ENCODE data around the gene PRKN. TPM values are rescaled to one million over a fixed set of nuclear protein-coding genes. Genes with fewer than 3 reads are reported as not detected.

The PRKN gene
- total and polyA plus RNA-seq, 9 of the 15 experiments (the other 6 are each of a cell fraction or from before 2014, with no cell fraction given): 0.03 to 0.96 (median 0.15) TPM; not detected in 2

GRCh38 chr6:161439093-161439492, 1288.5 kb downstream of the PRKN start:
- H3K27ac ChIP-seq (ENCODE audit: extremely low read depth, low read depth, low read length): no peak overlapping the region
- no peak overlapping the region for H3K9ac ChIP-seq (ENCODE audit: insufficient read depth in 1 of 2, low read depth in 2 of 2, low read length in 2 of 2)
- ATAC-seq: peak; percentile 75
- CTCF ChIA-PET (ENCODE audit: low intra/inter-chr PET ratio): no interaction called here
- H3K79me2 ChIP-seq (ENCODE audit: control insufficient read depth, insufficient read depth, low read length): no peaks in the 10 kb centered on the region
- intact Hi-C loops (cut with micrococcal nuclease): no loop called here
- H3K4me3 ChIP-seq: no peak overlapping the region
- peaks cover 54 to 62% of the 10 kb centered on the region in 2 experiments for H3K27me3 ChIP-seq (ENCODE audit: control insufficient read depth in 2 of 2, insufficient read depth in 2 of 2, low read length in 2 of 2)
- no peaks in the 10 kb centered on the region for H3K36me3 ChIP-seq (ENCODE audit: control insufficient read depth, insufficient read depth, low read length)
- peak; percentile 85 for FAIRE-seq
- H4K20me1 ChIP-seq (replicated peaks; ENCODE audit: control insufficient read depth, insufficient read depth, low read length): no peaks in the 10 kb centered on the region
- peak; percentile 45 to 75 (median 59) for DNase-seq (ENCODE audit: extremely low read depth in 1 of 4, low spot score in 3 of 4)
- H3K9me3 ChIP-seq (replicated peaks; ENCODE audit: control insufficient read depth, insufficient read depth, low read depth, low read length): no peaks in the 10 kb centered on the region
- peak overlapping the region; percentile 60; the same call in 1 of the 2 replicates for H2AFZ ChIP-seq (ENCODE audit: low read depth, low read length)
- H3K4me2 ChIP-seq (ENCODE audit: insufficient read depth, low read length): peak overlapping the region; percentile 40
- H3K4me1 ChIP-seq (replicated peaks in 1 of 2; ENCODE audit: control insufficient read depth in 2 of 2, insufficient read depth in 2 of 2, low read length in 2 of 2): peaks cover 4 to 7% of the 10 kb centered on the region in 2 experiments
- in situ Hi-C loops (cut with MboI): no loop called here
- no TSS peak for BruUV-seq (replicated peaks)
- H3K9me1 ChIP-seq (ENCODE audit: control insufficient read depth, insufficient read depth, low read length): no peaks in the 10 kb centered on the region
- WGBS (ENCODE audit: insufficient coverage, low coverage, missing lambda C conversion rate): 2% methylated on average over 12 of the region's 12 CpGs
- POLR2A ChIA-PET: interaction anchor here (1.0 to 1.9 kb wide), 7 partner anchors 10 to 221 kb away, joined by 3 to 6 read pairs (median 3); no protein-coding TSS in a partner anchor
- TF ChIP-seq SAFB2 (IDR thresholded peaks at IDR 0.05; ENCODE audit: borderline replicate concordance, low read depth, low read length, severe bottlenecking) (no peak), ARID3B (CRISPR knock-in tag; IDR thresholded peaks at IDR 0.05; ENCODE audit: borderline replicate concordance) (no peak), ZNF12 (CRISPR knock-in tag; IDR thresholded peaks at IDR 0.05) (no peak), ELF1 (tag; IDR thresholded peaks at IDR 0.05) (no peak), TAF1 (IDR thresholded peaks at IDR 0.05; ENCODE audit: control insufficient read depth, extremely low read depth, insufficient read depth, low read length, severe bottlenecking) (no peak), NCOA2 (IDR thresholded peaks at IDR 0.05; ENCODE audit: partially characterized antibody in 2 of 2) (no peak), E2F8 (IDR thresholded peaks at IDR 0.05; ENCODE audit: low read depth, partially characterized antibody) (no peak), FOSL1 (tag; conservative IDR thresholded peaks at IDR 0.05) (peak; percentile 93), TFAM (CRISPR knock-in tag; conservative IDR thresholded peaks at IDR 0.05) (no peak), CHD4 (IDR thresholded peaks at IDR 0.05; ENCODE audit: insufficient read depth, insufficient replicate concordance, low read depth, low read length, poor library complexity, severe bottlenecking) (no peak), ARID1B (IDR thresholded peaks at IDR 0.05) (peak; percentile 49), NFE2 (IDR thresholded peaks at IDR 0.05; ENCODE audit: low read depth) (0 out of 2 replicates have a peak, but pooled peaks have one; percentile 45), PURB (CRISPR knock-in tag; IDR thresholded peaks at IDR 0.05; ENCODE audit: low read depth) (no peak), TEAD2 (tag; IDR thresholded peaks at IDR 0.05) (no peak), SMAD2 (IDR thresholded peaks at IDR 0.05; ENCODE audit: low read depth, low read length) (no peak), IRF2 (CRISPR knock-in tag; IDR thresholded peaks at IDR 0.05) (no peak), ZKSCAN8 (CRISPR knock-in tag; IDR thresholded peaks at IDR 0.05) (0 out of 2 replicates have a peak, but pooled peaks have one; percentile 39), ZNF311 (CRISPR knock-in tag; IDR thresholded peaks at IDR 0.05) (no peak), DLX4 (CRISPR knock-in tag; IDR thresholded peaks at IDR 0.05) (no peak)
